Effector memory CD4-positive, alpha-beta T cell (primary cell): Measurements from ENCODE around the gene DGKD.

Experiments used
- DNase-seq, 3 donors: peaks; one replicate each; pipeline ENCODE4 v3.0.0-alpha.2; 2020
- H3K27ac ChIP-seq: 2 replicates; pipeline ENCODE4 v1.7.0; 2013; ENCODE audit warnings: mild to moderate bottlenecking, low read length, moderate library complexity; ENCODE audit not compliant: insufficient read depth, poor library complexity, severe bottlenecking
- H3K27me3 ChIP-seq: replicated peaks from 2 replicates; pipeline ENCODE4 v1.7.0; 2013; ENCODE audit warnings: mild to moderate bottlenecking, low read length; ENCODE audit not compliant: insufficient read depth, control insufficient read depth, poor library complexity, severe bottlenecking
- H3K36me3 ChIP-seq: 2 replicates; pipeline ENCODE4 v1.7.0; 2013; ENCODE audit warnings: mild to moderate bottlenecking, low read length, moderate library complexity; ENCODE audit not compliant: control insufficient read depth, insufficient read depth
- H3K4me1 ChIP-seq: 2 replicates; pipeline ENCODE4 v1.7.0; 2013; ENCODE audit warnings: low read length, mild to moderate bottlenecking; ENCODE audit not compliant: control insufficient read depth, insufficient read depth, poor library complexity, severe bottlenecking
- H3K4me3 ChIP-seq: 2 replicates; pipeline ENCODE4 v1.7.0; 2013; ENCODE audit warnings: low read length, low read depth, mild to moderate bottlenecking; ENCODE audit not compliant: insufficient read depth, poor library complexity, severe bottlenecking
- H3K9me3 ChIP-seq: 2 replicates; pipeline ENCODE4 v1.7.0; 2013; ENCODE audit warnings: mild to moderate bottlenecking, low read length, moderate library complexity; ENCODE audit not compliant: control insufficient read depth

DGKD gene

GRCh38 chr2:233406865-233407264 is 52.6 kb downstream of the DGKD start:
- H3K9me3 ChIP-seq: no peaks in the 10 kb centered on the region
- no peaks in the 10 kb centered on the region for H3K36me3 ChIP-seq
- peaks cover 29% of the 10 kb centered on the region for H3K4me1 ChIP-seq

DNA sequence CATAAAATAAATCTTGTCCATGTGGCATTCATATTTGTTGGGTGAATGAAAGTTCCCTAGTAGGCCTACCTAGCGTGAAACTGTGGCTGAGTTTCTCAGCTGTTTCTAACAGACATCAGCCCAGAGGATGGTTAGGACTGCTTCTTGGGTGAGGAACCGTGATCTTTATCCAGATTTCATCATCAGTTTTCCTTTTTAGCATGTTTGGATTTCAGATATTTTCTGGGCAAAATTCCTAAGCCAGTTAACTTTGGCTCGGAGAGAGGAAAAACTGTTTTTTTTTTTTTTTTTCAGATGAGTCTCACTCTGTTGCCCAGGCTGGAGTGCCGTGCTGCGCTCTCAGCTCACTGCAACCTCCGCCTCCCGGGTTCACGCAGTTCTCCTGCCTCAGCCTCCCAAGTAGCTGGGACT is 53.5 kb downstream of the DGKD start:
- Histone ChIP-seq H3K36me3 (no peaks in the 10 kb centered on the region), H3K27ac (no peak overlapping the region), H3K9me3 (no peaks in the 10 kb centered on the region), H3K4me1 (peaks cover 29% of the 10 kb centered on the region), H3K4me3 (no peak overlapping the region), H3K27me3 (no peaks in the 10 kb centered on the region)
- DNase-seq: no peak

More at GRCh38 chr2:233406865-233407264, 52.6 kb downstream of the DGKD start:
- Histone ChIP-seq H3K27ac (no peak overlapping the region), H3K27me3 (no peaks in the 10 kb centered on the region), H3K4me3 (no peak overlapping the region)
- no peak for DNase-seq

DNA sequence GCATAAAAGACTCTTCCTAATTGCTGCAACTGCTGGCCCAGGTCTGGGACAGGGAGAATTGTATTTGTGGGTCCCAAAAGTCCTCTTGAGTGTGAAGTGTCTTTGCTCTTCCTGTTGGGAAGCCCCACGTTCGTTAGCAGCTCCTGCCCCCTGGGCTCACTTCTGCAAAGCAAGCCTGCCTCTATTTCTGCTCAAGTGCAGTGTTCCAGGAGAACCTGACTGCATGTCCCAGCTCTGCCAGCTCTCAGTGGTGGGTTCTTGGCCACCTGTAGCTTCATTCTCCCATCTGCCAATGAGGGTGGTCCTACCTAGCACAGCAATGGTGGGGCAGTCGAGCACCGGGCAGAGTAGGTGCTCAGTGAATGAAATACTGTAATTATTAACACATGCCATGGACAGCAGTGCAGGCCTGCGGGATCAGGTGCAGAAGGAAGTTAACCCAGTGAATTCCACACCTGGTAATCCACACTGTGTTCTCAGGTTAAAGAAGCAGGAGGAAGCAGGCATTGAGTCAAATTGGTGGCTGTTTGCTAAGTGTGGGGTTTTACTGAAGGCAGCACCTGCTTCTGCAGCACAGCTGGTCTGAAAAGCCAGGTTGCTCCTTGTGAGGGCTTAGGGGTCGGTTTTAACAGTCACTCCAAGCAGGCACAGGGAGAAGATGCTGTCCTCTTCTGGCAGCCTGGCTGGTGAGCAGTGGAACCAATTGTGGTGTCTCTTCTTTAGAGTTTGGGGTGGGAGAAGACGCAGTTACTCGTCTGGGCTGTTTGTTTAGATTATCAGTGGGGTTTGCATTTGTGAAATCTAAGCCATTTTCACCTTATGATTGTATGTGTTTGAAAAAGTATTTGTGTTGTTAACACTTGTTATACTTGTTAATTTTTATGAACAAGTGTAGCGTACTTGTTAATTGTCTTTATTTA is 54.3 kb downstream of the DGKD start:
- peak overlapping the region; percentile 29 for H3K27ac ChIP-seq
- peaks cover 33% of the 10 kb centered on the region for H3K4me1 ChIP-seq
- no peak overlapping the region for H3K4me3 ChIP-seq
- no peaks in the 10 kb centered on the region for H3K27me3 ChIP-seq
- no peaks in the 10 kb centered on the region for H3K36me3 ChIP-seq
- H3K9me3 ChIP-seq: no peaks in the 10 kb centered on the region
- no peak for DNase-seq

DNA sequence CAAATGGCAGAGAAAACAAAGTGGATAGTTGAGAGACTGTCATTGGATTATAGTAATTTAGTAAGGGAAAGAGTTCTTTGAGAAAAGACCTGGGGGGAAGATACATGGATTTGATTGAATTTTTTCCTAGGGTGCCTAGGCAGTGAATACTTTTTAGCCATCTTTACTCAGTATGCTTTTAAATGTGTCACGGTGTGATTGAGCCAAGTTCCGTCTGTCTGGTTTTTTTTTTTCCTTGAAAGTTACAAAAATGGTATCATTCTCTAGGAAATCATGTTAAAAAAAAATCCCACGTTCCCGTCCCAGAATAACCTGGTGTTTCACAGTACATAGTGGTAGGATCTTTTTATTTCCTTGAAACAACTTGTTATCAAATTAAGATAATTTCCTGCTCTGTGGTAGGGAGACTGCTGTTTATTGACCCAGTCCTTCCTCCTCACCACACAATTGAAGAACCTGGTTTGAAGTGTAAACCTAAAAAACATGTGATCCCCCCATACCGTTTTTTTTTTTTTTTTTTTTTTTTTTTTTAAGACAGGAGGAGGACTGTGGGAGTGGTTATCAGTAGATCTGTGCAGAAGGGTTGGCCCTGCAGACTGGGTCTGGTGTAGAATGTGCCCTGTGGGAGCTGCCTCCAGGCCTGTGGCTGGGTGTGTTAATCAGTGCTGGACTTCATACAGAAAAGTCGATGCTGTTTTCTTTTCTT is 55.1 kb downstream of the DGKD start:
- peaks cover 39% of the 10 kb centered on the region for H3K4me1 ChIP-seq
- H3K4me3 ChIP-seq: no peak overlapping the region
- peak overlapping the region; percentile 35 for H3K27ac ChIP-seq
- H3K27me3 ChIP-seq: no peaks in the 10 kb centered on the region
- H3K36me3 ChIP-seq: no peaks in the 10 kb centered on the region
- DNase-seq: peak in 2 of 3 donors; percentile 19 to 21
- no peaks in the 10 kb centered on the region for H3K9me3 ChIP-seq

DNA sequence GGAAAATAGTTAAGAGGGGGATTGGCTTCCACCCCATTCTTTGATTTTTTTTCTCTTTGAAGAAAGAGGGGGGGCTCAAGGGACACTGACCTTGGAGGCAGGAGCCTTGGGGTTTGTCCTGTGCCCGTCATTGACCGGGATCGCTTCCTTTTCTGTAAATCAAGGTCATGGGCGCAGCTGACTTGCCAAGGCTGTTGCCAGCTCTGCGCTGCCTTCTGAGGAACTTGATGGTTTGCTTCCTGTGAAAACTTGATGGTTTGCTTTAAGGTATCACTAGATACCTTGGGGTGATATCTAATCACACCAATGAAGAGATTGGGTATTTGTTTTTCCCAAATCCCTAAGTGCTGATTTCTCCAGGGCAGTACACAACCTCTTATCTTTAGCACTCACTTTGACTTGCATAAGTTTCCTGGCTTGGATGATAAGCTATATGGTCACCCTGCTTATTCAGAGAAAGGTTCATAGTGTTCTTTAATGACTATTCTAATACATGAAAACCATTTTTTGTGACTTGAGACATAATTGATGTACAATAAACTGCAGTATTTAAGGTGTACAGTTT is 56.0 kb downstream of the DGKD start:
- Histone ChIP-seq H3K9me3 (no peaks in the 10 kb centered on the region), H3K36me3 (no peaks in the 10 kb centered on the region), H3K4me3 (no peak overlapping the region), H3K4me1 (peaks cover 45% of the 10 kb centered on the region), H3K27ac (peak overlapping the region; percentile 35), H3K27me3 (no peaks in the 10 kb centered on the region)
- no peak for DNase-seq

DNA sequence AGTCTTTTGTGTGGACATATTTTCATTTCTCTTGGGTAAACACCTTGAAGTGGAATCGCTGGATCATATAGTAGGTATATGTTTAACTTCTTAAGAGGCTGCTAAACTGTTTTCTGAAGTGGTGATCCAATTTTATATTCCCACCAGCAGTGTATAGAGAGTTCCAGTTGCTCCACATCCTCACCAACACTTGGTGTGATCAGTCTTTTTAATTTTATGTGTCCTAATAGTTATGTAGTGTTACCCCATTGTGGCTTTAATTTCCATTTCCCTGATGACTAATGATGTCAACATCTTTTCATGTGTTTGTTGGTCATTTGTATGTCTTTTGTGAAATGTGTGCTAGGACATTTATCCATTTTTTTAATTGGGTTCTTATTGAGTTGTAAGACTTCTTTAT is 56.9 kb downstream of the DGKD start:
- no peaks in the 10 kb centered on the region for H3K36me3 ChIP-seq
- no peak overlapping the region for H3K27ac ChIP-seq
- H3K4me1 ChIP-seq: peaks cover 54% of the 10 kb centered on the region
- no peaks in the 10 kb centered on the region for H3K27me3 ChIP-seq
- DNase-seq: no peak
- no peak overlapping the region for H3K4me3 ChIP-seq
- no peaks in the 10 kb centered on the region for H3K9me3 ChIP-seq

DNA sequence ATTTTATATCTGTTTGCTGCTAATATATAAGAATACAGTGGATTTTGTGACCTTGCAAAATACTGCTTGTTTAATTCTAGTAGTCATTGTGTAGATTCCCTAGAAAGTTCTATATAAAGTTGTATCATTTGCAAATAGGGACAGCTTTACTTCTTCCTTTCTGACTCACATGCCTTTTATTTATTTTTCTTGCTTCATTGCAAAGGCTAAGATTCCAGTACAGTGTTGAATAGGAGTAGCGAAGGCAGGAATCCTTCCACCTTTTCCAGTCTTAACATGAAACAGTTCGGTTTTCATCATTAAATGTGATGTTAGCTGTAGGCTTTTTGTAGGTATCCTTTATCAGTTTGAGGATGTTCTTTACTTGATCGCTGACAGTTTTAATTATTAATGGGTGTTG is 58.1 kb downstream of the DGKD start:
- Histone ChIP-seq H3K27ac (no peak overlapping the region), H3K27me3 (no peaks in the 10 kb centered on the region), H3K4me3 (no peak overlapping the region), H3K4me1 (peaks cover 59% of the 10 kb centered on the region), H3K36me3 (no peaks in the 10 kb centered on the region), H3K9me3 (no peaks in the 10 kb centered on the region)
- no peak for DNase-seq

DNA sequence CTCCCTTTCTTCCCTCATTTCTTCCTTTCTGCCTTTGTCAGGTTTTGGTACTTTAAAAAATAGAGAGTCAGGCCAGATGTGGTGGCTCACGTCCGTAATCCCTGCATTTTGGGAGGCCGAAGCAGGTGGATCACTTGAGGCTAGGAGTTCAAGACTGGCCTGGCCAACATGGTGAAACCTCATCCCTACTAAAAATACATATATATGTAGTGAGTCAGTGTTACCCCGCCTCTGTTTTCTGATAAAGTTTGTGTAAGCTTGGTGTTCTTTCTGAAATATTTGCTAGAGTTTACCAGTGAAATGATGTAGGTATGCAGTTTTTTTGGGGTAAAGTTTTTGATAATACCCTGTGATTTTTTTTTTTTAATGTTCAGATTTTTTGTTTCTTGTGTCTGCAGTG is 58.8 kb downstream of the DGKD start:
- no peak for DNase-seq
- no peaks in the 10 kb centered on the region for H3K36me3 ChIP-seq
- peaks cover 64% of the 10 kb centered on the region for H3K4me1 ChIP-seq
- H3K9me3 ChIP-seq: no peaks in the 10 kb centered on the region
- no peak overlapping the region for H3K4me3 ChIP-seq
- peak overlapping the region; percentile 26 for H3K27ac ChIP-seq
- no peaks in the 10 kb centered on the region for H3K27me3 ChIP-seq

DNA sequence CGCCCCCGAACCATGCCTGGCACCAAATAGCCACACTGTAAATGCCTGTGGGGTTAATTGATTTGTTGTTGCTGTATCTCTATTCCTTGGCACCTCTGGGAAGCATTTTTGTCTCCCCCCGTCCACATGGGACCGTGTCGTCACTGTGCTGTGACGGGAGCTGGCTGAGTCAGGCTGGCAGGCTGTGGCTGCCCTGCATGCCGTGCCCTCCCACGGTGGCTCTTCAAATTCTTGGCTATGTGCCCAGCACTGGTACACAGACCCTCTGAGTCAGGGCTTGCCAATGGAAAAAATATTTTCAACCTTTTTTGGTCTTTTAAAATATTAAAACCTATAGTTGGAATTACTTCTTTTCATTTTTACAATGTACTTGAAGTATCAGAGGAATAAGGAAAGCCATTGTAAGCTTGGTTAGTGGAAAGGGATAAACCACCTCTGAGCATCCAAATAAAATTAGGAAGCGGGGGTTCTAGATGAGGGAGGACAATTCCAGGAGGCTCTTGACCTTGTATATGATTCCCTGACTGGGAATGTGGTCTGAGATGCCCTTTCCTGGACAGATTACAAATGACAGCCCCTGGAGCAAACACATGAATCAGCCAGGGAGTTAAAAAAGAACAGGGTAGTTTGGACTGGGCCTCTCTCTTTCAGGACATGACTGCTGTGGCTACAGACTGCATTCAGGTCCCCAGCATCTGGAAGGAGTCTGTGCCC is 59.4 kb downstream of the DGKD start:
- no peaks in the 10 kb centered on the region for H3K36me3 ChIP-seq
- peak in 2 of 3 donors; percentile 24 to 40 for DNase-seq
- peak overlapping the region; percentile 26 for H3K27ac ChIP-seq
- no peak overlapping the region for H3K4me3 ChIP-seq
- peaks cover 66% of the 10 kb centered on the region for H3K4me1 ChIP-seq
- no peaks in the 10 kb centered on the region for H3K9me3 ChIP-seq
- no peaks in the 10 kb centered on the region for H3K27me3 ChIP-seq
